OCI-LY7 (cell line): ENCODE data around the gene SCPEP1. TPM values are rescaled to one million over a fixed set of nuclear protein-coding genes. Genes with fewer than 3 reads are reported as not detected.

Source experiments
- BruUV-seq: library from RNA; stranded (reverse); fragments of 400-500 nt; replicated peaks from 2 replicates; lab custom pipeline; 2021; lab: Mats Ljungman, UMichigan
- CTCF ChIA-PET: fragments of 300-600 bp; sonication (Branson Sonifier 250); formaldehyde crosslinking; loops from one replicate; lab custom pipeline; 2022; ENCODE audit warnings: antibody characterized with exemption; ENCODE audit not compliant: unreplicated experiment; lab: Charles Lee
- POLR2A ChIA-PET: fragments of 300-600 bp; sonication (Branson Sonifier 250); formaldehyde crosslinking; loops from one replicate; lab custom pipeline; 2022; ENCODE audit warnings: antibody characterized with exemption; lab: Charles Lee
- DNase-seq: peaks from one replicate; pipeline ENCODE4 v3.0.0-alpha.2; 2015; ENCODE audit warnings: low spot score
- H2AFZ ChIP-seq: fragments of 200-600 bp; sonication (generic), shearing (Covaris generic); 2 replicates; pipeline ENCODE4 v1.6.1; 2014; ENCODE audit warnings: mild to moderate bottlenecking, antibody characterized with exemption, low read length, moderate library complexity
- H3K27ac ChIP-seq: fragments of 200-600 bp; sonication (generic); 2 replicates; pipeline ENCODE4 v1.5.1; 2014; ENCODE audit warnings: mixed run types, low read depth, mild to moderate bottlenecking, moderate library complexity, low read length, inconsistent platforms; ENCODE audit not compliant: poor library complexity, severe bottlenecking
- H3K36me3 ChIP-seq: fragments of 200-600 bp; sonication (generic); 2 replicates; pipeline ENCODE4 v1.6.1; 2014; ENCODE audit warnings: mild to moderate bottlenecking, antibody characterized with exemption, low read length, moderate library complexity, mixed read lengths; ENCODE audit not compliant: insufficient read depth
- H3K4me1 ChIP-seq: fragments of 200-600 bp; sonication (generic); 2 replicates; pipeline ENCODE4 v1.5.1; 2014; ENCODE audit warnings: mild to moderate bottlenecking, low read length; ENCODE audit not compliant: insufficient read depth, poor library complexity, severe bottlenecking
- H3K4me2 ChIP-seq: fragments of 200-600 bp; sonication (generic); 2 replicates; pipeline ENCODE4 v1.6.1; 2014; ENCODE audit warnings: mild to moderate bottlenecking, low read length
- H3K4me3 ChIP-seq: fragments of 200-600 bp; sonication (generic); 2 replicates; pipeline ENCODE4 v1.5.1; 2014; ENCODE audit warnings: mild to moderate bottlenecking, low read depth, low read length; ENCODE audit not compliant: poor library complexity, severe bottlenecking
- H3K79me2 ChIP-seq: fragments of 200-600 bp; sonication (generic); 2 replicates; pipeline ENCODE4 v1.6.1; 2016; ENCODE audit warnings: low read depth, mild to moderate bottlenecking, low read length, moderate library complexity, mixed read lengths; ENCODE audit not compliant: insufficient read depth
- H3K9me2 ChIP-seq: fragments of 200-600 bp; sonication (generic); 2 replicates; pipeline ENCODE4 v1.6.1; 2016; ENCODE audit warnings: mild to moderate bottlenecking, low read length, mixed read lengths; ENCODE audit not compliant: insufficient read depth
- H3K9me3 ChIP-seq: fragments of 200-600 bp; sonication (generic); 2 replicates; pipeline ENCODE4 v1.6.1; 2014; ENCODE audit warnings: mild to moderate bottlenecking, mixed run types, low read length, mixed read lengths
- H4K20me1 ChIP-seq: fragments of 200-600 bp; sonication (generic); 2 replicates; pipeline ENCODE4 v1.6.1; 2014; ENCODE audit warnings: mild to moderate bottlenecking, antibody characterized with exemption, low read length, moderate library complexity, mixed read lengths; ENCODE audit not compliant: insufficient read depth
- EZH2phosphoT487 ChIP-seq: fragments of 200-600 bp; sonication (generic); IDR thresholded peaks from 2 replicates; pipeline ENCODE4 v1.6.1; 2018; ENCODE audit warnings: low read depth, borderline replicate concordance, mild to moderate bottlenecking, mixed run types, antibody characterized with exemption, low read length, moderate library complexity, mixed read lengths
- intact Hi-C: fragments of 100-400 bp; cut with micrococcal nuclease; formaldehyde crosslinking; loops from one replicate; pipeline ENCODE4 v1.10.0; 2022; ENCODE audit not compliant: unreplicated experiment
- total RNA-seq, 2 experiments: library from RNA; depleted of rRNA in 1 of 2; stranded (reverse); fragments of >200 nt in 1 of 2; shearing (Covaris generic) in 1 of 2; gene quantifications; 2 replicates each; pipeline ENCODE4 v1.2.3, GENCODE V29; 2014 to 2022
- TF ChIP-seq, protein P1 (sequence below): fragments of 200-600 bp; sonication (generic); conservative IDR thresholded peaks from 2 replicates; pipeline ENCODE4 v1.5.1; 2014; ENCODE audit warnings: mild to moderate bottlenecking, antibody characterized with exemption, low read length, moderate library complexity, mixed read lengths

SCPEP1 gene
- total RNA-seq, 2 experiments from 2014 or later: 43.0 to 48.2 TPM

- no peak overlapping the region for H3K27ac ChIP-seq
- intact Hi-C loops: no loop called here
- POLR2A ChIA-PET: interaction anchor here (2.4 kb wide), 1 partner anchor 10 kb away, joined by 14 read pairs; the partner anchor contains the start of gene SCPEP1
- H3K9me3 ChIP-seq: no peaks in the 10 kb centered on the region
- no peaks in the 10 kb centered on the region for H3K79me2 ChIP-seq
- H3K4me1 ChIP-seq: no peaks in the 10 kb centered on the region
- H3K4me3 ChIP-seq: no peak overlapping the region
- H3K9me2 ChIP-seq: no peaks in the 10 kb centered on the region
- no peak for DNase-seq
- CTCF ChIA-PET: no interaction called here
- H4K20me1 ChIP-seq: no peaks in the 10 kb centered on the region
- H3K4me2 ChIP-seq: no peak overlapping the region
- no TSS peak for BruUV-seq
- TF ChIP-seq EZH2phosphoT487: no peak
- H2AFZ ChIP-seq: no peak overlapping the region
- peaks cover 85% of the 10 kb centered on the region for H3K36me3 ChIP-seq
Measured at GRCh38 chr17:56988901-56989572, 11.1 kb downstream of the SCPEP1 start.

GRCh38 chr17:56992364-56992763 lies 14.4 kb downstream of the SCPEP1 start:
- Histone ChIP-seq H3K4me2 (no peak overlapping the region), H3K4me1 (no peaks in the 10 kb centered on the region), H3K9me2 (no peaks in the 10 kb centered on the region), H3K4me3 (no peak overlapping the region), H3K9me3 (no peaks in the 10 kb centered on the region), H4K20me1 (no peaks in the 10 kb centered on the region), H2AFZ (no peak overlapping the region), H3K27ac (no peak overlapping the region), H3K79me2 (no peaks in the 10 kb centered on the region), H3K36me3 (peaks cover 87% of the 10 kb centered on the region)
- no TSS peak for BruUV-seq
- ChIA-PET CTCF (interaction anchor here (0.9 to 1.0 kb wide), 2 partner anchors 13 to 18 kb away, joined by 3 read pairs; no protein-coding TSS in a partner anchor), POLR2A (no interaction called here)
- TF ChIP-seq EZH2phosphoT487: no peak
- TF ChIP-seq, protein P1, sequence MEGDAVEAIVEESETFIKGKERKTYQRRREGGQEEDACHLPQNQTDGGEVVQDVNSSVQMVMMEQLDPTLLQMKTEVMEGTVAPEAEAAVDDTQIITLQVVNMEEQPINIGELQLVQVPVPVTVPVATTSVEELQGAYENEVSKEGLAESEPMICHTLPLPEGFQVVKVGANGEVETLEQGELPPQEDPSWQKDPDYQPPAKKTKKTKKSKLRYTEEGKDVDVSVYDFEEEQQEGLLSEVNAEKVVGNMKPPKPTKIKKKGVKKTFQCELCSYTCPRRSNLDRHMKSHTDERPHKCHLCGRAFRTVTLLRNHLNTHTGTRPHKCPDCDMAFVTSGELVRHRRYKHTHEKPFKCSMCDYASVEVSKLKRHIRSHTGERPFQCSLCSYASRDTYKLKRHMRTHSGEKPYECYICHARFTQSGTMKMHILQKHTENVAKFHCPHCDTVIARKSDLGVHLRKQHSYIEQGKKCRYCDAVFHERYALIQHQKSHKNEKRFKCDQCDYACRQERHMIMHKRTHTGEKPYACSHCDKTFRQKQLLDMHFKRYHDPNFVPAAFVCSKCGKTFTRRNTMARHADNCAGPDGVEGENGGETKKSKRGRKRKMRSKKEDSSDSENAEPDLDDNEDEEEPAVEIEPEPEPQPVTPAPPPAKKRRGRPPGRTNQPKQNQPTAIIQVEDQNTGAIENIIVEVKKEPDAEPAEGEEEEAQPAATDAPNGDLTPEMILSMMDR: no peak
- DNase-seq: no peak
- intact Hi-C loops: no loop called here

DNA sequence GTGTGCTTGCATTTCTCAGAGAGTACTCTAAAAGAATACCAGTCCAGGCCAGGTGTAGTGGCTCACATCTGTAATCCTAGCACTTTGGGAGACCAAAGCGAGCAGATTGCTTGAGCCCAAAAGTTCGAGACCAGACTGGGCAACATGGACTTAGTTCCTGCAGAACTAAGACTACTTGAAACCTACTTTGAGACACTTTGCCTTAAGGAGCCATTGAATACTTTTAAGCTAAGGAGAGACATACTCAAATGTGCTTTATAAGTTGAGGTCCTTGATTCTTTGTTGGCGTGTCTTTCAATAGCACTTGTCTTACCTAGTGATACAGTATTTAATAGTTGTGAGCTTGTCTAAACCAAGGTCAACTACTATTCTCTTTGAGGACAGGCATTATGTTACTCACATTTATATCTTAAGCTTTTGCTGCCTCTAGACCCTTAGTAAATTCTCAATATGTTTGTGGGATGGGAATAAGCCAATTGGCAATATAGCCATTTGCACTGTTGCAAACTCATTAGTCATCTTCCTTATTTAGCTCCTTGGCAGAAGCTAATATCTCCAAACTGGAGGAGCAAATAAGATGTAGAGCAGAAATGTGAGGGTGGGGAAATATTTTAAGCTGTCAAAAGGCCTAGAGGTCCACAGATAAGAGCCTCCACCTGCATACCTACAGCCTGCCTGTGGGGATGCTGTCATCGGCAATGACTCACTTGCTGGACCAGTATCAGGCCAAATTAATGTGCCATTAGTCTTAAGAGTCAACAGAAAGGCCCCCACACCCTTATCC lies 16.3 kb downstream of the SCPEP1 start:
- no peaks in the 10 kb centered on the region for H4K20me1 ChIP-seq
- no peaks in the 10 kb centered on the region for H3K79me2 ChIP-seq
- intact Hi-C loops: no loop called here
- POLR2A ChIA-PET: no interaction called here
- no peak for DNase-seq
- no peaks in the 10 kb centered on the region for H3K9me2 ChIP-seq
- no peaks in the 10 kb centered on the region for H3K9me3 ChIP-seq
- H3K27ac ChIP-seq: no peak overlapping the region
- no peak overlapping the region for H3K4me2 ChIP-seq
- H3K4me1 ChIP-seq: no peaks in the 10 kb centered on the region
- BruUV-seq: no TSS peak
- H3K4me3 ChIP-seq: no peak overlapping the region
- CTCF ChIA-PET: no interaction called here
- no peak overlapping the region for H2AFZ ChIP-seq
- TF ChIP-seq EZH2phosphoT487: no peak
- TF ChIP-seq, protein P1: no peak
- H3K36me3 ChIP-seq: peaks cover 84% of the 10 kb centered on the region
